NCI-H524 (cell line): Measurements from ENCODE around the gene RAD51B.
"Not testable (repeated sequence)": the region's sequence is repeated elsewhere in the genome, so short reads cannot be mapped to it uniquely, and the experiment has no call there.

Source experiments
- DNase-seq, 2 experiments: peaks; one replicate each; lab custom pipeline; 2025; lab: John Stamatoyannopoulos, UW

RAD51B gene

GRCh38 chr14:68274725-68275124 lies 455.1 kb downstream of the RAD51B start:
- no peak for DNase-seq

DNA sequence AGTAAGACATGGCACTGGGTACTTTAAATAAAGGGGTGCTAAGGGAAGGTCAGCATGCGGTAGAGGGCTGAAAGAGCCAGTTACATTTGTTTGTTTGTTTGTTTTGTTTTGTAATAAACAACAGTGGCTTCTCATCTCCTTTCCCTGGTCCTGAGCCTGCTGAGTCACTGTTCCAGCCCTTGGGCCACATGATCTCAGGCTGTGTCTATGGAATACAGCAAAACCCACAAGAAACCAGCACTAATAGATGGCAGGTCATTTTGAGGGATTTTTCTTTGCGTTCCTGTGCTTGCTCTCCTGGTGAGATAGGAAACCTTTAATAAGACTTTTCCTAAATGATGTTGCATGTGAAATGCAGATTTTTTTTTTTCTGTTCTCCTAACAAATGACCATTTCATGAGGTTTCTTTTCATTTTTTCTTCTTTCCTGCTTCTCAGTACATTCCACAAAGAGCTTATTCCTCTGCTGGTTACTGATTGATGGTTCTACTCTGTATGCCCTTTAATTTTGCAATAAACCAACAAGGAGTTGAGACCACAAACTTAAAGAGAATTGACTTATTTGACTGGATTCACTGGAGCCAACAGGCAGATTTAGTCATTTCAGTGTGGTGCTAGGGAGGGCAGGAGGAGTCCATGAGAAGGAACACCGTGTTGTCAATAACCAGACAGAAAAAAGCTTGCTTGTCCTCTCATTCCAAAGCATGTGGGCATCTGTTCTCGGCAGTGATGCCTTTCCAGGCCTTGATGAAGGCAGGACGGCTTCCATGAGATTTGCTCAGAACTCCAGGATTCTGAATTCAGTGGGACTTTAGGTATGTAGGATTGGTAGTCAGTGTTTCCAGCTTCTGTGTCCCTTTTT lies 459.2 kb downstream of the RAD51B start:
- no peak for DNase-seq

- no peak for DNase-seq
These were observed 459.8 kb downstream of the RAD51B start for GRCh38 chr14:68279437-68279720.

DNA sequence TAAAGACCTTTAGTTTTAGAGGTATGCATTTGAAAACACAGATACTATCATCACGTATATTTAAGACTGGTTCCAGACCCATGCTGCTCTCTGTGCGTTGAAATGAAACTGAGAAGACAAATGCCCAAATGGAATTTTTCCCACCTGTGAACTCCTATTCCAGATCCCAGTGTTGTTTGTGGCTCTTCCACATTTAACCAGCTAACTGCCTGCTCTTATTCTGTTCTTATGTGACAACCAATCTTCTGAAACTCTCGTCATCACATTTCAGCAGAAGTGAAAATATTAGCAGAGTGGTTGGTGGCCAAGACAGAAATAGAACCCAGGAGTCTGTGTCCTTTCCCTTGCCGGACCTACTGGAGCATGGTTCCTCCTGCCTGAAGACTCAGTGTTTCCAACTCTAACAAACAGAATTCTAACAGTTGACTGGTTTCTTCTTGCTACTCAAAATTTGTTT lies 460.2 kb downstream of the RAD51B start:
- no peak for DNase-seq

DNA sequence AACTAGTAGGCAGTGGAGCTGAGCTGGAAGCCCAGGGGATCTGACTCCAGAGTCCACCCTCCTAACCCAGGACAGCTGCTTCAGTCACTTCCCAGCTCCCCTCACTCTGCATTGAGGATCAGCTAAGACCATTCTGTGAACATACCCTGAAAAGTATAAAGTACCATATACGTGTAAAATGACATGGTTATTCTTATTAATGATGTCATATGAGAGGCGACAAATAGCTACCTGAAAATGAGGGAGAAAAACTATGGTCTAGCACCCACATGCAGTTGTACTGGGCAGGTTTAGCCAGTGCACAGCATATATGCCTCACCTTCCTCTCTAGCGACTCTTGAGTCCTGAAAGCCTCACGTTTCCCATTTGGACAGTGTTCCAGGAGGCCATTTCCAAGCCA lies 461.9 kb downstream of the RAD51B start:
- DNase-seq, result no peak

DNA sequence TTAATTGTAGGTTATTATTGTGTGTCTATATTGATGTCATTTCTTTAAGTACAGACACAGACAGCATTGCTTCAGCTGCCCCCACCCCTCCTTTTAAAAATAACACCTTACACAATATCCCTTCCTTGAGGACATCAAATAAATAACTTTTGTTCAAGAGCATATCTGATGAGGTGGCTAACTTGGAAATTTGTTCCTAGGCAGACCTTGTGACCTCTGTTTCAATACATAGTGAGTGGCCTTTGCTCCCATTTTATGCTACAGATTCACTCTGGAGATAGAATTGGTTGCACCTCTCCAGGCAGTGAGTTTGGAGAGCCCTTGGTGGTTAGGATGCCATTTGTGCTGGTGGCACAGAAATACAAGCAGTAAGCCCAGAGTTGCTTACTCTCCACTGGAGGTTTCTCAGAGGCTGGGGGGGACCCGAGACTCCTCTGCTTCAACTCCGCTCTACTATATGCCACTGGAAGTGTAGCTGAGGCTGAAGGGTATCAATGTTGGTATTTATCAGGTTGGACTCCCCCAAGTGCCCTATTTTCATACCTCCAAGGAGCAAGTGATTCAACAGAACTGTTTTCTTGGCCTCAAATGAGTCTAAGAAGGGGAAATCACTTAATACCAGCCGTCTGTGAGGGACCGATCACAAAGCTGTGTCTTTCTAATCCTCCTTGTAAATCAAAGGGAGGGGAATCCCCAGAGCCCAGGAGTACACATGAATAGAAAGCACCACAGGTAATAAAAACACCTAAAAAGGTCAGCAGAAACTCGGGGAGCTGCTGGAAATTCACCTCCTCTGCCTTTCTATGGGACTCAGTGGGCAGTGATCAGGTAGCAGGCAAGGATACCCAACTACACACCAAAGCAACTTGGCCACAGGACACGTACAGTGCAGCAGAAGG lies 463.1 kb downstream of the RAD51B start:
- no peak for DNase-seq

DNA sequence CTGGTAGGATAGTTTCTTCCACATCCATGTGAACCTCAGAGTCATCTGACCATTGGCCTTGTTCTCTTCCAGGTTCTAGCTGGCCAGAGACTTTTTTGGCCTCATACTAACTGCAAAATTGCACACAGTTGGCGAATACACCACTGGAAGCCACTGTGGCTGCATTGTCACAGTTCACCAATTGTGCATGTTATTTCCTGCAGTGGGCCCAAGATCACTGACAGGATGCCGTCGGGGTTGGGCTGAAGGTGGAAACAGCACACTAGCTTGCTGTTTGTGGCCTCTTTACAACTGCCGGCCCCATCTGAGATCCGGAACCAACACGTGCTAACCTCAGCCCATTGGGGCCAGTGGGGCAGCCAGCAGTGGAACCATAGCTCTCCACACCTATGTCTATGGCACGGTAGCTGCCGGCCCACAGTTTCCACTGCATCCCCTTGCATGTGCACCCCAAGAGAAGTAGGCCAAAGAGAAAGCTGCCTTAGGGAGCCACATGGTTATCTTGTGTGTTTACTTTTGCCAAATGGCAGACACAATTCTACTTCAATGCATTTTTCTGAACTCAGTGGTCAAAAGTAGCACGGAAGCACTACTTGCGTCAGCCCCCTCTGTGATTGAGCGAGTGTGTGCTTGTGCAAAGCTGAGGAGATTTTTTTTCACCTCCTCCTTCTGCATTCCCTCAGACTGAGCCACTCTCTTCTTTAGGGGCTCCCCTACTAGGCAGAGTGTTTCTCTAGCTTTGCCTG lies 464.0 kb downstream of the RAD51B start:
- DNase-seq, result no peak

- DNase-seq, result no peak
These were observed 464.8 kb downstream of the RAD51B start for GRCh38 chr14:68284333-68284732.

DNA sequence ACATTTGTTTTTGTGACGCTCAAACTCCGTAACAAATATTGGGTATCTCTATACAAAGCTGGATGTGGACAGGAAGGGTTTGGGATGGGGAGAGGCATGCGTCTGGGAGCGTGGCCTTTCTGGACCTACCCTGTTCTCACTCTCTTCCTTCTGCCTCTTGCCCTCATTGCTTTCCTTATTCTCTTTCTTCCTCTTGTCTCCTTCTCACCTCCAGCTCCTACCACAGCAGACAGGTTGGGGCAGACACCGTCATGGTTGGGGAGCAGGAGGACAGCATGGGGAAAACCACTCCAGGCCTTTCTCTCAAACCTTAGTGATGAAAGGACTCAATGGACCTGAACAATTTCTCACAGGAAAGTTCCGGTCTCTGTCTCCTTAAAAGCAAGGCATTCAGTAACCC lies 465.3 kb downstream of the RAD51B start:
- no peak for DNase-seq

DNA sequence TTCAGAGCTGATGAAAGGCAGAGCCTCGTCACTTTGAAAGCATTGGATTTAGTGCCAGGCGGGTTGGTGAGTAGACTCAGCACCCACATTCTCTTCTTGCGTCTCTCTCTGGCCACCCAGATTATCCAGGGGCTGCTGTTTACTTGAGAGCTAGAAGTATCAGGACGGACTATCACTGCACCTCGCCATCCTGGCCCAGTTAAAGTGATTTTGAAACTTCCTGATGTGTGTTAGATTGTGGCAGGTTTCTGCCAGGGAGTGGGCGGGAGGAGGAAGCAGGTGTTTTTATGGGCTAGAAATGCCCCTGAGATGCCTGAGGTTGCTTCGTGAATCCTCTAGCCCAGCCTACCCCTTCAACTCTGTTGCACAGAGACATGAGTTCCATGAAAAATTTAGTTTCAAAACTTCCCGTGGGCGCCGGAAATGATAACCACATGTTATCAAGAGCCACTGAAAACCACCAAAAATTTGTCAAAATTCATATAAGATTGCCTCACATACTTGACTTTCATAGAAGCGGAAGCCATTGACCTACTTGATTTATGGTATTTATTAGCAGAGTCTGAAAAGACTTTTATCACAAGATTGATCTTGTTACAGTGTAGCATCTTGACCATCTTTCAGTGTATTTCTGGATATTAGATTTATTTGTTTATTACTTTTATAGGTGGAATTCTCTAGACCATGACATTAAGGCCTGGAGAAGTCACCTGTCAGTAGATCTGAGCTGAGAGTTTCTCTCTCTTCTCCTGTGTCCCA lies 466.0 kb downstream of the RAD51B start:
- no peak for DNase-seq

DNA sequence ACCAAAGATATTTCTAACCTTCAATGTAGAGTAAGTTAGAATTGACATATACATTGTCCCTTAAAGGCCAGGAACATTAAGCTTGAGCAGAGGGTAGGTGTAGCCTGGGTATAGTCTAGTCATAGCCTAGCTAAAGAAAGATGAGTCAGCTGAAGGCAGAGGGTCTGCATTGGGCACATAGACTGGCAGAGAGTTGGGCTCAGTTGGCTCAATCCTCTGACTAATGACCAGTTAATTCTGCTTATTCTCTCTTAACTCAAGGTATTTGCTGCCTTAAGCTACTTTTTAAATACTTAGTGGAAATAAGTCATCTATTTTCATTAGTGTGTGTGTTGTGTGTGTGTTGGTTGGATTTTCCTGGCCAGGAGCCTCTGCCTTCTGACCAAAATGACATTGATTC lies 467.1 kb downstream of the RAD51B start:
- DNase-seq, result no peak

DNA sequence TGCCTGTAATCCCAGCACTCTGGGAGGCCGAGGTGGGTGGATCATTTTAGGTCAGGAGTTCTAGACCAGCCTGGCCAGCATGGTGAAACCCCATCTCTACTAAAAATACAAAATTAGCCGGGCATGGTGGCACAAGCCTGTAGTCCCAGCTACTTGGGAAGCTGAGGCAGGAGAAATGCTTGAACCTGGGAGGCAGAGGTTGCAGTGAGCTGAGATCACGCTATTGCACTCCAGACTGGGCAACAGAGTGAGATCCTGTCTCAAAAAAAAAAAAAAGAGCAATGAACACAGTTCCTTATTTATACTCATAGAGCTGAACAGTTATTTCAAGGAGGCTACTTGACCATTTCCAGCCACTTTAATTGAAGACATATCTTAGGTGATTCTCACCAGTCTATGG lies 469.9 kb downstream of the RAD51B start:
- not testable (repeated sequence) for DNase-seq

DNA sequence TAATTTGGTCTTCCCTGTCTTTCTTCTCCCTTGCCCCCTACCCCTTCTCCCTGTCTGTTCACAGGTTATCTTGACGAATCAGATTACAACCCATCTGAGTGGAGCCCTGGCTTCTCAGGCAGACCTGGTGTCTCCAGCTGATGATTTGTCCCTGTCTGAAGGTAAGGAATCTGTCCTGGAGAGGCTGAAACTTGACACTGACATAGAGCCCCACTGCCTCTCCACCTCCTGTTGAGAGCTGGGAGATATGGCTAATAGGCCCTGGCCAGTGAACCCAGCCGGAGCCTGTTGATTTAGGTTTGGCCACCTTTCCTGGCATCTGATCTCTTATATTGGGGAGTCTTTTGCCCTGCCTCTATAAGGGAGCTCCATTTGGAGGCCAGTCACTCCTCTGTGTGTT lies 472.2 kb downstream of the RAD51B start:
- peak; percentile 68 for DNase-seq

GRCh38 chr14:68292441-68293215 lies 473.0 kb downstream of the RAD51B start:
- no peak for DNase-seq

DNA sequence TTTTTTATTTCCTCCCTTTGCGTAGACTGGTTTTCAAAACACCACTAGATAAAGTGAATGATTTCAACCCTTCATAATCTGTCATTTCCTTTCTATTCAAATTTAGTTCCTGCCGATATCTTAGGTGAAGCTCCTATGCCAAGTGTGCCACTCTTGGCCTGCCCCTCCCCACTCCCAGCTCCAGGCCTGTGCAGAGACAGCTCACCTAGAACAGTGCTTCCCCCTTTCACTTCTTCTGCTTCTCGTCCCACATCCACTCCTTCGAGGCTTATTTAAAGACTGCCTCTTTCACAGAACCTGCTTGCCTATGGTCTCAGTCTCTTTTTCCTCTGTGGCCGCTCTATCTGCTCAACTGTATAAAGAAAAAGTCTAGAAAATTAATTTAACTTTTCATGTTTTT lies 473.8 kb downstream of the RAD51B start:
- DNase-seq, result no peak

DNA sequence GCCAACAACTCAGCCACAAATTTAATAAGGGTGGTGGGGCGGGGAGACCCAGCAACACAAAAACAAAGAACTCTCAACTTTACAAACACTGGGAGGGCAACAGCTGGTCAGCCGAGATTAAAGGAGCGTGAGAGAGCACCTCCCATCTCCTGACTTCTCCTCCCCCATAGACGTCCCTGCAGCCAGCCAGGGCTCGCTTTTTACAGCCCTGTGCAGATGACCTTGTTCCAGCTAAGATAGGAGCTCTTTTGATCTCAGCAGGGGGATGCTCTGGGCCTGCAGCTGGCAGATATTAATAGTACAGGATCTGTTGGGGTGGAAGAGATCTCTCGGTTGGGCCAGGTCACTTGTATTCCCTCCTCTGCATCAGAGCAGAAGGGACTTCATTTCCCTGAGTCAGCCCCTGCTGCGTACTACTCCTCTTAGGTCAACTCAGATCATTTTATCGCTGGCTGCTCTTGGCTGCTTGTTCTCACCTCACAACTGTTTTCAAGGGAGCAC lies 475.8 kb downstream of the RAD51B start:
- peak; percentile 70 to 84 for DNase-seq

DNA sequence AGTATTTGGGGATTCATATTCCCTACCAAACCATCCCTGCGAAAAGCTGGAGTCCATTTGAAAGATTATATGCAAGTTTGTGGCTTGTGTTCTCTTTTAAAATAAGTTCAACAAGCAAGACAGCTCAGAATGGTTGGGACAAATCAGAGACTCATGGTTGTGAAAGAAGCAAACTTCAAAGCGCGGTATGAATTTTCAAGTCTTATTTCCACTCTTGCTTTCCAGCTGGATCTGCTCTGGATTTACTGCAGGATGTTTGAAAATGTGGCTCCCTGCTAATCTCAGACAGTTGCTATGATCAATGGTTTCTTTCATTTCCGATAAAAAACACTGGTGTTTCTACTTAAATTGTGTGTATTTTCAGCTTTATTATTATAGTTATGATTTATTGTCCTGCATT lies 477.5 kb downstream of the RAD51B start:
- DNase-seq, result no peak

DNA sequence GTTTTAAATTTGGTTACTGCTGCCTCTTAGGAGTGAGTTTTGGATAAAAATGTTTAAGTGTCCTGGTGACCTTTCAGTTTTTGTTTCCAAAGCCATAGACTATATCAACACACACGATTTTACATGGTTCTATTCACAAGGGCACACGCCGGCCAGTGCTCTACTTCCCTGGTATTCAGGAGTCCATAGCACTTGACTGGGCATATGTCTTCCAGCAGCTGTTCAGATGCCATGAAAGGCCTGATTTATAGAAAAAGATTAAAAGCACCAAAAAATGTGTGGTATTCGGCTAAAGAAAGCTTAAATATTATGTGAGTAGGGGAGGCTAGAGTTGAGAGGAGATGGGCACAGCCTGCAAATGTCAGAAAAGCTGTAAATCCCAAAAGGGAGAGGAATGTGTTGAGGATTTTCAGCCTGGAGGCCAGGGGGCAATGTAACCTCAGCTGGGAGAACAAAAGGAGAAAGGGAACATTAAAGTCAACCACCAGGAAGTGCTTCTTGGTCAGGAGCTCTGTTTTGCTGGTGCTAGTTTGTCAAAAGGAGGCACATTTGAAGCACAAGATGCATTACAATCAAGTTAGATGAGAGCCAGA lies 478.4 kb downstream of the RAD51B start:
- DNase-seq, result no peak

- DNase-seq, result no peak
These were observed 481.0 kb downstream of the RAD51B start for GRCh38 chr14:68300608-68301007.

DNA sequence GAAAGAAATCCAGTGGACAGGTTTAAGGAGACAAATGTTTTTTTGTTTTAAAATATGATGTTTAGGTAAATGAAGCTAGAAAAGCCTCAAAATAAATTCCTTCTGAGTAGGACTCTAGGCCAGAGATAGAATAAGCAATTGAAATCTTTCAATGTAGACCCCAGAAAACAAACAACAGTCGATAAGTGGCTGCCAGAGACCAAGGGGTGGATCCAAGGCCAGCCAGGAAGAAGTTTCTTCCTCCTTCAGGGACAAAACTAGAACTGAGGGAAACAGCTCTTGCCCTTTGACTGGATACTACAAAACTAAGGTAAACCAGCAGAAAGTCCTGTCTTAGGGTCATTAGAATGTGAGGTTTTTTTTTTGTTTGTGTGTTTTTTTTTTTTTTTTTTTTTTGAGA lies 481.6 kb downstream of the RAD51B start:
- no peak for DNase-seq
